Fibroblast of lung (primary cell): ENCODE results near the gene SLC34A3. TPM values are rescaled to one million over a fixed set of nuclear protein-coding genes. Genes with fewer than 3 reads are reported as not detected.

Experiments used
- DNase-seq, 2 donors: peaks; one replicate each; pipeline versions ENCODE4 v3.0.0 to v3.0.0-alpha.2; 2010; ENCODE audit warnings: low read depth in 2 of 2
- H2AFZ ChIP-seq: 2 replicates; pipeline ENCODE4 v1.5.1; 2012; ENCODE audit warnings: low read length, control low read depth, inconsistent platforms
- H3K27ac ChIP-seq: 2 replicates; pipeline ENCODE4 v1.5.1; 2011; ENCODE audit warnings: low read length, control low read depth; ENCODE audit not compliant: insufficient read depth
- H3K27me3 ChIP-seq: 2 replicates; pipeline ENCODE4 v1.5.1; 2011; ENCODE audit warnings: mild to moderate bottlenecking, low read length; ENCODE audit not compliant: control insufficient read depth, insufficient read depth
- H3K36me3 ChIP-seq: 2 replicates; pipeline ENCODE4 v1.5.1; 2011; ENCODE audit warnings: low read length; ENCODE audit not compliant: control insufficient read depth, insufficient read depth
- H3K4me1 ChIP-seq: 2 replicates; pipeline ENCODE4 v1.5.1; 2011; ENCODE audit warnings: low read length; ENCODE audit not compliant: control insufficient read depth, insufficient read depth; ENCODE audit errors: extremely low read depth
- H3K4me2 ChIP-seq: 2 replicates; pipeline ENCODE4 v1.5.1; 2011; ENCODE audit warnings: low read length, control low read depth; ENCODE audit not compliant: insufficient read depth; ENCODE audit errors: extremely low read depth
- H3K4me3 ChIP-seq, 4 experiments: fragments of 200-600 bp in 1 of 4; sonication (generic) in 1 of 4; replicated peaks in 1 of 4; 2 replicates each; pipeline ENCODE4 v1.5.1; 2011 to 2016; ENCODE audit warnings: low read length in 4 of 4, low read depth in 3 of 4, mild to moderate bottlenecking in 3 of 4, control low read depth in 2 of 4, inconsistent platforms in 1 of 4, mixed read lengths in 1 of 4; ENCODE audit not compliant: insufficient read depth in 1 of 4; ENCODE audit errors: control extremely low read depth in 1 of 4
- H3K79me2 ChIP-seq: 2 replicates; pipeline ENCODE4 v1.5.1; 2012; ENCODE audit warnings: mild to moderate bottlenecking, low read length, inconsistent platforms; ENCODE audit not compliant: control insufficient read depth, insufficient read depth
- H3K9ac ChIP-seq: 2 replicates; pipeline ENCODE4 v1.5.1; 2011; ENCODE audit warnings: mild to moderate bottlenecking, low read length, control low read depth; ENCODE audit not compliant: insufficient read depth
- H3K9me3 ChIP-seq: 2 replicates; pipeline ENCODE4 v1.5.1; 2012; ENCODE audit warnings: low read depth, low read length; ENCODE audit not compliant: control insufficient read depth, insufficient read depth
- H4K20me1 ChIP-seq: 2 replicates; pipeline ENCODE4 v1.5.1; 2011; ENCODE audit warnings: low read length; ENCODE audit not compliant: control insufficient read depth, insufficient read depth; ENCODE audit errors: extremely low read depth
- EZH2 ChIP-seq: IDR thresholded peaks from 2 replicates; pipeline ENCODE4 v1.5.1; 2012; ENCODE audit warnings: low read length, control low read depth, mild to moderate bottlenecking; ENCODE audit errors: missing control alignments
- polyA plus RNA-seq, 2 donors: library from polyadenylated mRNA; depleted of rRNA in 1 of 2; stranded (reverse) in 1 of 2; unstranded in 1 of 2; fragments of >200 nt; gene quantifications; 2 replicates each; pipeline ENCODE4 v1.2.1, GENCODE V29; 2011 to 2012; ENCODE audit warnings: missing spikeins in 1 of 2
- total RNA-seq: library from RNA; depleted of rRNA; stranded (reverse); fragments of >200 nt; gene quantifications from 2 replicates; pipeline ENCODE4 v1.2.1, GENCODE V29; 2014
- TF ChIP-seq, protein P1 (sequence below), 2 donors: IDR thresholded peaks in 1 of 2; conservative IDR thresholded peaks in 1 of 2; 1 replicate in 1 of 2; 2 replicates in 1 of 2; pipeline ENCODE4 v1.5.1; 2011 to 2012; ENCODE audit warnings: low read length in 2 of 2, control low read depth in 1 of 2, inconsistent platforms in 1 of 2, low read depth in 1 of 2, mild to moderate bottlenecking in 1 of 2

Gene SLC34A3
- total and polyA plus RNA-seq, 2 donors (not counting 1 experiment from before 2014, with no cell fraction given): not detected

- no peak within 1 kb of the TSS for H2AFZ ChIP-seq
- TF ChIP-seq EZH2: no peak
- TF ChIP-seq, protein P1, sequence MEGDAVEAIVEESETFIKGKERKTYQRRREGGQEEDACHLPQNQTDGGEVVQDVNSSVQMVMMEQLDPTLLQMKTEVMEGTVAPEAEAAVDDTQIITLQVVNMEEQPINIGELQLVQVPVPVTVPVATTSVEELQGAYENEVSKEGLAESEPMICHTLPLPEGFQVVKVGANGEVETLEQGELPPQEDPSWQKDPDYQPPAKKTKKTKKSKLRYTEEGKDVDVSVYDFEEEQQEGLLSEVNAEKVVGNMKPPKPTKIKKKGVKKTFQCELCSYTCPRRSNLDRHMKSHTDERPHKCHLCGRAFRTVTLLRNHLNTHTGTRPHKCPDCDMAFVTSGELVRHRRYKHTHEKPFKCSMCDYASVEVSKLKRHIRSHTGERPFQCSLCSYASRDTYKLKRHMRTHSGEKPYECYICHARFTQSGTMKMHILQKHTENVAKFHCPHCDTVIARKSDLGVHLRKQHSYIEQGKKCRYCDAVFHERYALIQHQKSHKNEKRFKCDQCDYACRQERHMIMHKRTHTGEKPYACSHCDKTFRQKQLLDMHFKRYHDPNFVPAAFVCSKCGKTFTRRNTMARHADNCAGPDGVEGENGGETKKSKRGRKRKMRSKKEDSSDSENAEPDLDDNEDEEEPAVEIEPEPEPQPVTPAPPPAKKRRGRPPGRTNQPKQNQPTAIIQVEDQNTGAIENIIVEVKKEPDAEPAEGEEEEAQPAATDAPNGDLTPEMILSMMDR (conservative IDR thresholded peaks at IDR 0.05 in 1 of 2, IDR thresholded peaks at IDR 0.05 in 1 of 2; ENCODE audit: low read depth in 1 of 2, low read length in 2 of 2): no peak
- H3K4me2 ChIP-seq: no peak within 1 kb of the TSS
- no peaks in the 10 kb centered on the region for H3K36me3 ChIP-seq
- no peak for DNase-seq
- H3K4me3 ChIP-seq: no peak within 1 kb of the TSS
- no peaks in the 10 kb centered on the region for H3K27me3 ChIP-seq
- no peaks in the 10 kb centered on the region for H4K20me1 ChIP-seq
- peaks cover 8% of the 10 kb centered on the region for H3K79me2 ChIP-seq
- peaks cover 2% of the 10 kb centered on the region for H3K4me1 ChIP-seq
- no peak within 1 kb of the TSS for H3K9ac ChIP-seq
- no peaks in the 10 kb centered on the region for H3K9me3 ChIP-seq
- H3K27ac ChIP-seq: no peak within 1 kb of the TSS
Observed at GRCh38 chr9:137251194-137251461, 20.4 kb downstream of the SLC34A3 start, which contains the start of gene STPG3. STPG3 (plus strand) TSS chr9:137251286; CDS start chr9:137251287, 1 bp downstream.

DNA sequence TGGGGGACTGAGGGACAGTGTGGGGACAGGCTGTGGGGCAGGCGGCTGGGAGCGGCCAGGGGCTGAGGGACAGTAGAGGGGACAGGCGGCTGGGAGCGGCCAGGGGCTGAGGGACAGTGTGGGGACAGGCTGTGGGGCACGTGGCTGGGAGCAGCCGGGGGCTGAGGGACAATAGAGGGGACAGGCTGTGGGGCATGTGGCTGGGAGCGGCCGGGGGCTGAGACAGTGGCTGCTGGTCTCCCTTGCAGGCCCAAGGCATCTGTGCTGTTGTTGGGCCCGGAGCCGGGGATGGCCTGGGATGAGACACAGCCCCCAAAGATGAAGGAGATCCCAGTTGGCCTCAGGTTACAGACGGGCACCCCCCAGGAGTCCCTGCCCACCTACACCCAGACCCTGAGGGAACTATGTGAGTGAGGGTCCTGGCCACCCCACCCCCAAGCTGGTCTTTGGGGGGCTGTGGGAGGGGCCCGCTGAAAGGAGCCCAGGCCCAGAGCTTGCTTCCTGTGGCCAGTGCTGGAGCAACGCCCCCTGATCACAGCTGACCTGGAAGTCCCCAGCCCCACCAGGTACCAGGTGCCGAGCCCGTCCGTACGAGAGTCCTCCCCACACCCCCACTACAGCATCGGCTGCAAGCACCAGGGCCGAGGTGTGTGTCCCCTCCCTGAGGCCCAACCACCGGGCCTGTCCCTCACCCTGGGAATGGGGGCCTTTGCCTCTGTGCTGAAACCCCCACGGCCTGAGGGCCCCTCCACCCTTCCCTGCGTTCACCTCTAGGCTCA is 21.0 kb downstream of the SLC34A3 start:
- no peak for TF ChIP-seq EZH2
- TF ChIP-seq, protein P1 (conservative IDR thresholded peaks at IDR 0.05 in 1 of 2, IDR thresholded peaks at IDR 0.05 in 1 of 2; ENCODE audit: low read depth in 1 of 2, low read length in 2 of 2): no peak
- Histone ChIP-seq H2AFZ (no peak overlapping the region), H3K36me3 (peaks cover 4% of the 10 kb centered on the region), H3K9me3 (no peaks in the 10 kb centered on the region), H3K27me3 (no peaks in the 10 kb centered on the region), H3K4me1 (peaks cover 7% of the 10 kb centered on the region), H4K20me1 (no peaks in the 10 kb centered on the region), H3K27ac (no peak overlapping the region), H3K4me2 (no peak overlapping the region), H3K4me3 (no peak overlapping the region), H3K79me2 (peaks cover 14% of the 10 kb centered on the region), H3K9ac (no peak overlapping the region)
- no peak for DNase-seq

- Histone ChIP-seq H3K27me3 (no peaks in the 10 kb centered on the region), H4K20me1 (no peaks in the 10 kb centered on the region), H3K9ac (no peak overlapping the region), H3K36me3 (peaks cover 7% of the 10 kb centered on the region), H3K79me2 (peaks cover 17% of the 10 kb centered on the region), H3K4me3 (no peak overlapping the region), H2AFZ (no peak overlapping the region), H3K9me3 (no peaks in the 10 kb centered on the region), H3K4me2 (no peak overlapping the region), H3K4me1 (peaks cover 10% of the 10 kb centered on the region), H3K27ac (no peak overlapping the region)
- TF ChIP-seq, protein P1 (conservative IDR thresholded peaks at IDR 0.05 in 1 of 2, IDR thresholded peaks at IDR 0.05 in 1 of 2; ENCODE audit: low read depth in 1 of 2, low read length in 2 of 2): no peak
- no peak for TF ChIP-seq EZH2
- no peak for DNase-seq
Observed at GRCh38 chr9:137252555-137253506, 22.1 kb downstream of the SLC34A3 start.
